NT2/D1 (cell line): ENCODE measurements around the gene OR9K2.
"Not testable (repeated sequence)": the region's sequence is repeated elsewhere in the genome, so short reads cannot be mapped to it uniquely, and the experiment has no call there.

Source experiments
- DNase-seq: peaks from one replicate; pipeline ENCODE4 v3.0.0-alpha.2; 2011; ENCODE audit warnings: low read depth, low spot score
- H3K27me3 ChIP-seq: 2 replicates; pipeline ENCODE4 v1.6.0; 2011; ENCODE audit warnings: mild to moderate bottlenecking; ENCODE audit not compliant: insufficient read length, insufficient read depth
- H3K36me3 ChIP-seq: 2 replicates; pipeline ENCODE4 v1.6.1; 2011; ENCODE audit warnings: mild to moderate bottlenecking, low read length, mixed read lengths; ENCODE audit not compliant: insufficient read depth, insufficient read length
- H3K4me1 ChIP-seq: 2 replicates; pipeline ENCODE4 v1.5.1; 2011; ENCODE audit not compliant: insufficient read depth, insufficient read length
- H3K4me3 ChIP-seq: 2 replicates; pipeline ENCODE4 v1.5.1; 2011; ENCODE audit warnings: low read depth; ENCODE audit not compliant: insufficient read length
- H3K9ac ChIP-seq: 2 replicates; pipeline ENCODE4 v1.6.0; 2011; ENCODE audit warnings: low read depth; ENCODE audit not compliant: insufficient read length
- H3K9me3 ChIP-seq: 2 replicates; pipeline ENCODE4 v1.5.1; 2011; ENCODE audit warnings: mild to moderate bottlenecking, low read length; ENCODE audit not compliant: insufficient read depth
- SUZ12 ChIP-seq: IDR thresholded peaks from 2 replicates; pipeline ENCODE4 v1.6.1; 2011; ENCODE audit not compliant: insufficient read length, insufficient read depth; ENCODE audit errors: extremely low read depth
- YY1 ChIP-seq: IDR thresholded peaks from 2 replicates; pipeline ENCODE4 v1.6.1; 2011; ENCODE audit not compliant: insufficient read length, insufficient read depth
- ZNF274 ChIP-seq: IDR thresholded peaks from 2 replicates; pipeline ENCODE4 v1.6.1; 2011; ENCODE audit warnings: mild to moderate bottlenecking, low read depth, low read length

OR9K2 gene, protein sequence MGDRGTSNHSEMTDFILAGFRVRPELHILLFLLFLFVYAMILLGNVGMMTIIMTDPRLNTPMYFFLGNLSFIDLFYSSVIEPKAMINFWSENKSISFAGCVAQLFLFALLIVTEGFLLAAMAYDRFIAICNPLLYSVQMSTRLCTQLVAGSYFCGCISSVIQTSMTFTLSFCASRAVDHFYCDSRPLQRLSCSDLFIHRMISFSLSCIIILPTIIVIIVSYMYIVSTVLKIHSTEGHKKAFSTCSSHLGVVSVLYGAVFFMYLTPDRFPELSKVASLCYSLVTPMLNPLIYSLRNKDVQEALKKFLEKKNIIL

GRCh38 chr12:55126106-55126505 is at the start of gene OR9K2:
OR9K2 (plus strand) TSS chr12:55126406; CDS start chr12:55129835, 3,429 bp downstream.
- no peaks in the 10 kb centered on the region for H3K36me3 ChIP-seq
- no peak within 1 kb of the TSS for H3K9ac ChIP-seq
- DNase-seq: no peak
- H3K27me3 ChIP-seq: no peaks in the 10 kb centered on the region
- no peak within 1 kb of the TSS for H3K4me3 ChIP-seq
- H3K9me3 ChIP-seq: no peaks in the 10 kb centered on the region
- no peaks in the 10 kb centered on the region for H3K4me1 ChIP-seq
- no peak for TF ChIP-seq SUZ12
- TF ChIP-seq YY1: no peak
- no peak for TF ChIP-seq ZNF274

GRCh38 chr12:55092579-55092978 is 33.6 kb upstream of the OR9K2 start:
- Histone ChIP-seq H3K9me3 (no peaks in the 10 kb centered on the region), H3K27me3 (no peaks in the 10 kb centered on the region), H3K4me1 (no peaks in the 10 kb centered on the region), H3K9ac (no peak overlapping the region), H3K4me3 (no peak overlapping the region), H3K36me3 (no peaks in the 10 kb centered on the region)
- DNase-seq: no peak
- no peak for TF ChIP-seq ZNF274

GRCh38 chr12:55112378-55112875 is 13.8 kb upstream of the OR9K2 start:
- Histone ChIP-seq H3K4me1 (no peaks in the 10 kb centered on the region), H3K27me3 (no peaks in the 10 kb centered on the region), H3K4me3 (no peak overlapping the region), H3K9ac (no peak overlapping the region), H3K36me3 (no peaks in the 10 kb centered on the region), H3K9me3 (no peaks in the 10 kb centered on the region)
- no peak for TF ChIP-seq YY1
- TF ChIP-seq SUZ12: no peak
- TF ChIP-seq ZNF274: no peak
- DNase-seq: no peak

- Histone ChIP-seq H3K27me3 (no peaks in the 10 kb centered on the region), H3K36me3 (no peaks in the 10 kb centered on the region), H3K9me3 (peaks cover 3% of the 10 kb centered on the region; the same call in 1 of the 2 replicates), H3K4me3 (no peak overlapping the region), H3K9ac (no peak overlapping the region), H3K4me1 (no peaks in the 10 kb centered on the region)
- DNase-seq: no peak
- no peak for TF ChIP-seq SUZ12
- no peak for TF ChIP-seq YY1
- no peak for TF ChIP-seq ZNF274
These were observed 10.1 kb upstream of the OR9K2 start for GRCh38 chr12:55116152-55116551.

- no peak overlapping the region for H3K4me3 ChIP-seq
- no peaks in the 10 kb centered on the region for H3K9me3 ChIP-seq
- no peaks in the 10 kb centered on the region for H3K4me1 ChIP-seq
- no peak for DNase-seq
- H3K36me3 ChIP-seq: no peaks in the 10 kb centered on the region
- H3K9ac ChIP-seq: no peak overlapping the region
- TF ChIP-seq SUZ12 (no peak), YY1 (no peak), ZNF274 (no peak)
- no peaks in the 10 kb centered on the region for H3K27me3 ChIP-seq
These were observed 6.6 kb downstream of the OR9K2 start for GRCh38 chr12:55132816-55133215.

DNA sequence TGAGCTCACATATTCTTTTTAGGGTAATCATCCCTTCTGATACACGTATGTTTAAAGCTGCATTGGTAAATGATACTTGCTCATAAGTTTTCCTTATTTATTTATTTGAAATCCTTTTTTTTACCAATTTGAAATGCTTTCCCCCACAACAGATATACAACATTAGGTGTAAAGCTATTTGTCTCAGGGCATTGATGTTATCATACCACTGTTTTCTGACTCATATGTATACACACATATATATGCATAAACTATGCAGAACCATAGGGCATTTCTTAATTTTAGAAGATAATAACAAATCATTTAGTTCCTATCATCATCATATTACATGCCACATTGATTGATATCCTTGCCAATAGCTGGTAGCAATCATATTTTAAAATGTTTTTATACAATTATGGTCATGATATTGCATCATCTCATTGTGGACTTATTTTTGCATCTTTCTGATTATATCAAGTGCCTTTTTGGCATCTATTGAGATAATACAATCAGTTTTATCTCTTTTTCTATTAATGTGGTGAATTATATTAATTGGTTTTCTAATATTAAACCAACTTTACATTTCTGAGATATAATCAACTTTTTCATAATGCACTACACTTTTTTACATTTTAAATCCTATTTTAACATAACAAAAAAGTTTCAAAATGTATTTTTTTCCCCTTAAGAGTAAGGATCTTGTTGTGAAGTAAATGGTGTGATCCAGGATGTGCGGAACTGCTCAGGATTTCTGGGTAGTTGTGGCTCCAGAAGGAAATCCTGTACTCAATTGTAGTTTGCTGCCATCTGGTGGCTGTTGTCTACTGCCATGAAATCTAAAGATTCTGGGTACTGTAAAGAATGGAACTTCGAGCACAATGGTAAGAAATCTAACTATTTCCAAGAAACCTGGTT is 16.7 kb downstream of the OR9K2 start:
- Histone ChIP-seq H3K4me3 (no peak overlapping the region), H3K4me1 (no peaks in the 10 kb centered on the region), H3K36me3 (no peaks in the 10 kb centered on the region), H3K27me3 (no peaks in the 10 kb centered on the region), H3K9ac (no peak overlapping the region), H3K9me3 (no peaks in the 10 kb centered on the region)
- DNase-seq: peak; percentile 67
- TF ChIP-seq SUZ12: no peak
- TF ChIP-seq YY1: no peak
- no peak for TF ChIP-seq ZNF274

DNA sequence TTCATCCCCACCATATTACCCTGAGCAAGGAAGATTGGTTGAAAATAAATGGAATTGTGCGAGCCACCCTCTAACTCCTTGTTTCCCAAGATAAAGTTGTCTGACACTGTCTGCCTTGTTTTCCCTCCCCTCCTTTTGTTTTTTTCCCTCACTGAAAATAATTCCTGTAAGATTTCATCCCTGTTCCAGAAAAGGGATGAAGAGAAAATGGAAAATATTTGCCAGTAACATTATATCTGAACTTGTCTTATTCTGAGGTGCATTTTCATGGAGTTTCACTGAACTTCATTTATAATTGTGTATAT is 17.3 kb downstream of the OR9K2 start:
- no peak overlapping the region for H3K9ac ChIP-seq
- H3K4me1 ChIP-seq: no peaks in the 10 kb centered on the region
- no peak overlapping the region for H3K4me3 ChIP-seq
- no peak for DNase-seq
- no peaks in the 10 kb centered on the region for H3K36me3 ChIP-seq
- no peaks in the 10 kb centered on the region for H3K9me3 ChIP-seq
- H3K27me3 ChIP-seq: no peaks in the 10 kb centered on the region
- TF ChIP-seq ZNF274 (no peak), YY1 (no peak), SUZ12 (no peak)

- H3K27me3 ChIP-seq, H3K4me1 ChIP-seq, H3K9me3 ChIP-seq, H3K36me3 ChIP-seq: not testable (repeated sequence)
- Histone ChIP-seq H3K4me3 (peak overlapping the region; percentile 32), H3K9ac (peak overlapping the region; percentile 56)
- DNase-seq: peak; percentile 15
These were observed 40.9 kb downstream of the OR9K2 start for GRCh38 chr12:55167010-55167640.
